HepG2 (cell line): ENCODE measurements around the gene RABGGTA.
A peak's percentile ranks its signal among the peaks of the same experiment; 100 is the strongest.

ENCODE experiments used
- ASH2L ChIP-seq: fragments of 300-600, 200-600 bp; sonication (generic); IDR thresholded peaks from 2 replicates; pipeline ENCODE4 v1.7.0; 2017; ENCODE audit warnings: low read depth, mild to moderate bottlenecking, moderate library complexity, mixed read lengths, low read length; ENCODE audit not compliant: insufficient read length
- ELF4 ChIP-seq: sonication (generic); formaldehyde crosslinking; IDR thresholded peaks from 2 replicates; pipeline ENCODE4 v1.5.0; 2020; ENCODE audit warnings: missing genetic modification reagents, mild to moderate bottlenecking, moderate library complexity, borderline replicate concordance
- ETV6 ChIP-seq: sonication (generic); formaldehyde crosslinking; conservative IDR thresholded peaks from 2 replicates; pipeline ENCODE4 v1.4.0; 2020; ENCODE audit warnings: missing genetic modification reagents
- GFI1 ChIP-seq: sonication (generic); formaldehyde crosslinking; IDR thresholded peaks from 2 replicates; pipeline ENCODE4 v1.5.0; 2020; ENCODE audit warnings: missing genetic modification reagents, mild to moderate bottlenecking, borderline replicate concordance
- GTF2F1 ChIP-seq: fragments of 150-350 bp; IDR thresholded peaks from 2 replicates; pipeline ENCODE4 v1.6.1; 2014; ENCODE audit warnings: low read length
- SP2 ChIP-seq: sonication (generic); formaldehyde crosslinking; IDR thresholded peaks from 2 replicates; pipeline ENCODE4 v1.5.1; 2020; ENCODE audit warnings: mild to moderate bottlenecking, missing genetic modification reagents
- TAF1 ChIP-seq: sonication (generic); formaldehyde crosslinking; IDR thresholded peaks from 2 replicates; pipeline ENCODE4 v1.4.0; 2020; ENCODE audit warnings: missing genetic modification reagents
- ZNF143 ChIP-seq: sonication (generic); formaldehyde crosslinking; IDR thresholded peaks from 2 replicates; pipeline ENCODE4 v1.4.0; 2020; ENCODE audit warnings: missing genetic modification reagents
- ZNF207 ChIP-seq: fragments of 450-650 bp; IDR thresholded peaks from 2 replicates; pipeline ENCODE4 v1.6.1; 2016; ENCODE audit warnings: antibody characterized with exemption, borderline replicate concordance
- ZNF354B ChIP-seq: sonication (generic); formaldehyde crosslinking; IDR thresholded peaks from 2 replicates; pipeline ENCODE4 v1.8.0; 2022; ENCODE audit warnings: mild to moderate bottlenecking, missing genetic modification reagents
- TF ChIP-seq, protein P1 (sequence below): sonication (generic); formaldehyde crosslinking; IDR thresholded peaks from 2 replicates; pipeline ENCODE4 v1.5.0; 2020; ENCODE audit warnings: mild to moderate bottlenecking, missing genetic modification reagents, moderate library complexity
- TF ChIP-seq, protein P2 (sequence below): sonication (generic); formaldehyde crosslinking; IDR thresholded peaks from 2 replicates; pipeline ENCODE4 v1.4.0; 2020; ENCODE audit warnings: missing genetic modification reagents

DNA sequence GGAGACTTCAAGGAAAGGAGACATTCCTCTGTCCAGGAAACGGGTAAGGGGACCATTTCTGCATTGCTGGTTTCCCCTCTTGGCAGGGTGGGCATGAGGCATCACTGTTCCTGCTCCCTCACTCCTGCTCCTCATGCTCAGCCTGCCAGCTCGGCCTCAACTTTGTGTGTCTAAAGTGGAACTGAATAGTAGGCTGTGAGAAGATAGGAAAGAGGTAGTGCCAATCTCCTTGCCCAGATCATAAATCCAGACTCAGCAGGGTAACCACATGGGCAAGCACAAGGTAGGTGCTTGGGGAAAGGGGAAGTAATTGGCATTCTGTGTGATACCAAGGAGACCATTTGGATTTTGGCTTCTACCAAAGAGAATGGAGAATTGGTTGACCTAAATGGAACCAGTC is 42.5 kb upstream of the RABGGTA start:
- TF ChIP-seq, protein P1, sequence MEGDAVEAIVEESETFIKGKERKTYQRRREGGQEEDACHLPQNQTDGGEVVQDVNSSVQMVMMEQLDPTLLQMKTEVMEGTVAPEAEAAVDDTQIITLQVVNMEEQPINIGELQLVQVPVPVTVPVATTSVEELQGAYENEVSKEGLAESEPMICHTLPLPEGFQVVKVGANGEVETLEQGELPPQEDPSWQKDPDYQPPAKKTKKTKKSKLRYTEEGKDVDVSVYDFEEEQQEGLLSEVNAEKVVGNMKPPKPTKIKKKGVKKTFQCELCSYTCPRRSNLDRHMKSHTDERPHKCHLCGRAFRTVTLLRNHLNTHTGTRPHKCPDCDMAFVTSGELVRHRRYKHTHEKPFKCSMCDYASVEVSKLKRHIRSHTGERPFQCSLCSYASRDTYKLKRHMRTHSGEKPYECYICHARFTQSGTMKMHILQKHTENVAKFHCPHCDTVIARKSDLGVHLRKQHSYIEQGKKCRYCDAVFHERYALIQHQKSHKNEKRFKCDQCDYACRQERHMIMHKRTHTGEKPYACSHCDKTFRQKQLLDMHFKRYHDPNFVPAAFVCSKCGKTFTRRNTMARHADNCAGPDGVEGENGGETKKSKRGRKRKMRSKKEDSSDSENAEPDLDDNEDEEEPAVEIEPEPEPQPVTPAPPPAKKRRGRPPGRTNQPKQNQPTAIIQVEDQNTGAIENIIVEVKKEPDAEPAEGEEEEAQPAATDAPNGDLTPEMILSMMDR (CRISPR knock-in tag), result no peak
- peak; percentile 46; the same call in 1 of the 2 replicates for TF ChIP-seq ETV6 (CRISPR knock-in tag)
- no peak for TF ChIP-seq TAF1 (CRISPR knock-in tag)
- no peak for TF ChIP-seq GTF2F1
- TF ChIP-seq, protein P2, sequence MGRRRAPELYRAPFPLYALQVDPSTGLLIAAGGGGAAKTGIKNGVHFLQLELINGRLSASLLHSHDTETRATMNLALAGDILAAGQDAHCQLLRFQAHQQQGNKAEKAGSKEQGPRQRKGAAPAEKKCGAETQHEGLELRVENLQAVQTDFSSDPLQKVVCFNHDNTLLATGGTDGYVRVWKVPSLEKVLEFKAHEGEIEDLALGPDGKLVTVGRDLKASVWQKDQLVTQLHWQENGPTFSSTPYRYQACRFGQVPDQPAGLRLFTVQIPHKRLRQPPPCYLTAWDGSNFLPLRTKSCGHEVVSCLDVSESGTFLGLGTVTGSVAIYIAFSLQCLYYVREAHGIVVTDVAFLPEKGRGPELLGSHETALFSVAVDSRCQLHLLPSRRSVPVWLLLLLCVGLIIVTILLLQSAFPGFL (CRISPR knock-in tag), result no peak
- no peak for TF ChIP-seq ZNF354B (CRISPR knock-in tag)
- no peak for TF ChIP-seq GFI1
- no peak for TF ChIP-seq ZNF143 (CRISPR knock-in tag)
- TF ChIP-seq SP2 (CRISPR knock-in tag), result no peak
- TF ChIP-seq ASH2L, result no peak
- TF ChIP-seq ELF4 (CRISPR knock-in tag), result no peak
- no peak for TF ChIP-seq ZNF207
